ENCODE data around the gene CACNB2.
"Not testable (repeated sequence)": the region's sequence is repeated elsewhere in the genome, so short reads cannot be mapped to it uniquely, and the experiment has no call there.

DNA sequence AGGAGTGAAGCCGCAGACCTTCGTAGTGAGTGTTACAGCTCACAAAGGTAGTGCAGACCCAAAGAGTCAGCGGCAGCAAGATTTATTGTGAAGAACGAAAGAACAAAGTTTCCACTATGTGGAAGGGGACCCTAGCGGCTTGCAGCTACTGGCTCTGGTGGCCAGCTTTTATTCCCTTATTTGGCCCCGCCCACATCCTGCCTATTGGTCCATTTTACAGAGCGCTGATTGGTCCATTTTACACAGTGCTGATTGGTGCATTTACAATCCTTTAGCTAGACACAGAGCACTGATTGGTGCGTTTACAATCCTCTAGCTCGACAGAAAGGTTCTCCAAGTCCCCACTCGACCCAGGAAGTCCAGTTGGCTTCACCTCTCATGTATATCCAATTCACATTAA, 446.4 kb downstream of the CACNB2 start:
- not testable (repeated sequence) for TF ChIP-seq CHD4 (IDR thresholded peaks at IDR 0.05; ENCODE audit: borderline replicate concordance); MYC (IDR thresholded peaks at IDR 0.05; ENCODE audit: borderline replicate concordance, low read length); ZFP36 (IDR thresholded peaks at IDR 0.05; ENCODE audit: borderline replicate concordance, partially characterized antibody); JUN (IDR thresholded peaks at IDR 0.05); POLR2A (IDR thresholded peaks at IDR 0.05; ENCODE audit: low read length); POLR2AphosphoS2 (conservative IDR thresholded peaks at IDR 0.05; ENCODE audit: low read length); CHD2 (IDR thresholded peaks at IDR 0.05; ENCODE audit: low read length, partially characterized antibody); CBX8 (IDR thresholded peaks at IDR 0.05); RNF2 (IDR thresholded peaks at IDR 0.05; ENCODE audit: borderline replicate concordance, low read depth); HEYL (CRISPR knock-in tag; IDR thresholded peaks at IDR 0.05); JUNB (IDR thresholded peaks at IDR 0.05)
- TF ChIP-seq, protein P1, sequence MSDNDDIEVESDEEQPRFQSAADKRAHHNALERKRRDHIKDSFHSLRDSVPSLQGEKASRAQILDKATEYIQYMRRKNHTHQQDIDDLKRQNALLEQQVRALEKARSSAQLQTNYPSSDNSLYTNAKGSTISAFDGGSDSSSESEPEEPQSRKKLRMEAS (IDR thresholded peaks at IDR 0.05): not testable (repeated sequence)
- TF ChIP-seq, protein P2, sequence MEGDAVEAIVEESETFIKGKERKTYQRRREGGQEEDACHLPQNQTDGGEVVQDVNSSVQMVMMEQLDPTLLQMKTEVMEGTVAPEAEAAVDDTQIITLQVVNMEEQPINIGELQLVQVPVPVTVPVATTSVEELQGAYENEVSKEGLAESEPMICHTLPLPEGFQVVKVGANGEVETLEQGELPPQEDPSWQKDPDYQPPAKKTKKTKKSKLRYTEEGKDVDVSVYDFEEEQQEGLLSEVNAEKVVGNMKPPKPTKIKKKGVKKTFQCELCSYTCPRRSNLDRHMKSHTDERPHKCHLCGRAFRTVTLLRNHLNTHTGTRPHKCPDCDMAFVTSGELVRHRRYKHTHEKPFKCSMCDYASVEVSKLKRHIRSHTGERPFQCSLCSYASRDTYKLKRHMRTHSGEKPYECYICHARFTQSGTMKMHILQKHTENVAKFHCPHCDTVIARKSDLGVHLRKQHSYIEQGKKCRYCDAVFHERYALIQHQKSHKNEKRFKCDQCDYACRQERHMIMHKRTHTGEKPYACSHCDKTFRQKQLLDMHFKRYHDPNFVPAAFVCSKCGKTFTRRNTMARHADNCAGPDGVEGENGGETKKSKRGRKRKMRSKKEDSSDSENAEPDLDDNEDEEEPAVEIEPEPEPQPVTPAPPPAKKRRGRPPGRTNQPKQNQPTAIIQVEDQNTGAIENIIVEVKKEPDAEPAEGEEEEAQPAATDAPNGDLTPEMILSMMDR (IDR thresholded peaks at IDR 0.05): not testable (repeated sequence)

Measured in A549 (cell line).